Mucosa of stomach (tissue), 1 donor: Measurements from ENCODE around the gene PRAMEF2.
"Not testable (repeated sequence)": the region's sequence is repeated elsewhere in the genome, so short reads cannot be mapped to it uniquely, and the experiment has no call there.

Source experiments
- H3K27me3 ChIP-seq: one replicate; pipeline ENCODE4 v1.7.0; 2013; ENCODE audit warnings: mild to moderate bottlenecking, low read length; ENCODE audit not compliant: control insufficient read depth, insufficient read depth
- H3K36me3 ChIP-seq: one replicate; pipeline ENCODE4 v1.7.0; 2013; ENCODE audit warnings: low read length; ENCODE audit not compliant: control insufficient read depth, insufficient read depth
- H3K4me1 ChIP-seq: one replicate; pipeline ENCODE4 v1.7.0; 2013; ENCODE audit warnings: mild to moderate bottlenecking, low read length; ENCODE audit not compliant: control insufficient read depth, insufficient read depth
- H3K4me3 ChIP-seq: one replicate; pipeline ENCODE4 v1.7.0; 2013; ENCODE audit warnings: low read length
- H3K9ac ChIP-seq: one replicate; pipeline ENCODE4 v1.7.0; 2013; ENCODE audit warnings: mild to moderate bottlenecking, low read length, moderate library complexity
- H3K9me3 ChIP-seq: one replicate; pipeline ENCODE4 v1.7.0; 2013; ENCODE audit warnings: mild to moderate bottlenecking, low read length, moderate library complexity; ENCODE audit not compliant: control insufficient read depth
- donor health status: Pancreatic carcinoma.

Gene PRAMEF2

GRCh38 chr1:12856786-12857185, at the start of gene PRAMEF2:
TSS of gene PRAMEF2 (plus strand) at chr1:12857086. CDS start at chr1:12859010, 1,924 bp downstream.
- H3K9me3 ChIP-seq, H3K4me1 ChIP-seq, H3K27me3 ChIP-seq, H3K4me3 ChIP-seq, H3K9ac ChIP-seq, H3K36me3 ChIP-seq: not testable (repeated sequence)

- Histone ChIP-seq H3K9ac (no peak overlapping the region), H3K4me1 (no peaks in the 10 kb centered on the region), H3K27me3 (no peaks in the 10 kb centered on the region), H3K4me3 (no peak overlapping the region), H3K36me3 (no peaks in the 10 kb centered on the region), H3K9me3 (no peaks in the 10 kb centered on the region)
These were observed 47.0 kb upstream of the PRAMEF2 start for GRCh38 chr1:12809933-12810332.

- no peaks in the 10 kb centered on the region for H3K27me3 ChIP-seq
- H3K4me3 ChIP-seq = no peak overlapping the region
- H3K4me1 ChIP-seq = no peaks in the 10 kb centered on the region
- no peak overlapping the region for H3K9ac ChIP-seq
- no peaks in the 10 kb centered on the region for H3K9me3 ChIP-seq
- H3K36me3 ChIP-seq = no peaks in the 10 kb centered on the region
These were observed 46.0 kb upstream of the PRAMEF2 start for GRCh38 chr1:12810691-12811408.

GRCh38 chr1:12811409-12811784, 45.5 kb upstream of the PRAMEF2 start:
- Histone ChIP-seq H3K9me3 (no peaks in the 10 kb centered on the region), H3K27me3 (no peaks in the 10 kb centered on the region), H3K4me1 (no peaks in the 10 kb centered on the region), H3K36me3 (no peaks in the 10 kb centered on the region), H3K4me3 (no peak overlapping the region), H3K9ac (no peak overlapping the region)

- not testable (repeated sequence) for H3K36me3 ChIP-seq, H3K9ac ChIP-seq, H3K9me3 ChIP-seq, H3K4me1 ChIP-seq, H3K4me3 ChIP-seq, H3K27me3 ChIP-seq
These were observed 37.8 kb upstream of the PRAMEF2 start for GRCh38 chr1:12819061-12819460.

GRCh38 chr1:12831310-12831709, 25.6 kb upstream of the PRAMEF2 start, which contains the start of gene PRAMEF11:
TSS of gene PRAMEF11 (minus strand) at chr1:12831410. CDS start at chr1:12828789, 2,621 bp downstream.
- not testable (repeated sequence) for H3K27me3 ChIP-seq, H3K36me3 ChIP-seq, H3K9me3 ChIP-seq, H3K9ac ChIP-seq, H3K4me3 ChIP-seq, H3K4me1 ChIP-seq

- not testable (repeated sequence) for H3K4me3 ChIP-seq, H3K4me1 ChIP-seq, H3K9ac ChIP-seq, H3K27me3 ChIP-seq, H3K36me3 ChIP-seq, H3K9me3 ChIP-seq
These were observed 23.6 kb upstream of the PRAMEF2 start for GRCh38 chr1:12833251-12833650.

- not testable (repeated sequence) for H3K9ac ChIP-seq, H3K36me3 ChIP-seq, H3K9me3 ChIP-seq, H3K27me3 ChIP-seq, H3K4me3 ChIP-seq, H3K4me1 ChIP-seq
These were observed 8.3 kb upstream of the PRAMEF2 start, which contains the start of gene HNRNPCL1 for GRCh38 chr1:12848620-12849019. TSS of gene HNRNPCL1 (minus strand) at chr1:12848720. CDS start at chr1:12848289, 431 bp downstream.

- Histone ChIP-seq H3K27me3 (no peaks in the 10 kb centered on the region), H3K4me1 (no peaks in the 10 kb centered on the region), H3K9ac (no peak overlapping the region), H3K4me3 (no peak overlapping the region), H3K9me3 (no peaks in the 10 kb centered on the region), H3K36me3 (no peaks in the 10 kb centered on the region)
These were observed 5.1 kb upstream of the PRAMEF2 start for GRCh38 chr1:12851779-12852178.

- H3K9ac ChIP-seq, H3K36me3 ChIP-seq, H3K9me3 ChIP-seq, H3K4me3 ChIP-seq, H3K4me1 ChIP-seq, H3K27me3 ChIP-seq: not testable (repeated sequence)
These were observed 6.4 kb downstream of the PRAMEF2 start for GRCh38 chr1:12863131-12863880.

GRCh38 chr1:12878453-12878852, 21.6 kb downstream of the PRAMEF2 start:
- H3K27me3 ChIP-seq, H3K36me3 ChIP-seq, H3K4me1 ChIP-seq, H3K9me3 ChIP-seq, H3K9ac ChIP-seq, H3K4me3 ChIP-seq: not testable (repeated sequence)

GRCh38 chr1:12886101-12886500, 29.2 kb downstream of the PRAMEF2 start, which contains the start of gene PRAMEF4:
TSS of gene PRAMEF4 (minus strand) at chr1:12886201. CDS start at chr1:12883394, 2,807 bp downstream.
- H3K4me3 ChIP-seq, H3K9ac ChIP-seq, H3K36me3 ChIP-seq, H3K9me3 ChIP-seq, H3K27me3 ChIP-seq, H3K4me1 ChIP-seq: not testable (repeated sequence)
